Lung (tissue), 12 donors: Measurements from ENCODE around the gene GLDN. TPM values are rescaled to one million over a fixed set of nuclear protein-coding genes. Genes with fewer than 3 reads are reported as not detected.

Source experiments
- ATAC-seq: fragments of 200-7000 bp; cut with Tn5 transposase; one replicate; pipeline ENCODE4 v1.9.1; 2020; ENCODE audit warnings: moderate number of reproducible peaks; ENCODE audit not compliant: insufficient read depth, low FRiP score
- DNase-seq, 3 donors: peaks; one replicate each; pipeline ENCODE4 v3.0.0-alpha.2; 2013 to 2017
- H3K27ac ChIP-seq, 2 donors: one replicate each; pipeline ENCODE4 v1.5.1; 2013; ENCODE audit warnings: mild to moderate bottlenecking in 2 of 2, moderate library complexity in 2 of 2, control low read depth in 1 of 2, inconsistent platforms in 1 of 2, low read depth in 1 of 2, low read length in 1 of 2
- H3K27me3 ChIP-seq, 3 donors: one replicate each; pipeline ENCODE4 v1.5.1; 2013; ENCODE audit warnings: low read length in 2 of 3; ENCODE audit not compliant: control insufficient read depth in 3 of 3, insufficient read depth in 3 of 3
- H3K36me3 ChIP-seq, 4 donors: one replicate each; pipeline ENCODE4 v1.5.1; 2013; ENCODE audit warnings: low read length in 4 of 4, mild to moderate bottlenecking in 1 of 4, moderate library complexity in 1 of 4; ENCODE audit not compliant: control insufficient read depth in 4 of 4, insufficient read depth in 4 of 4
- H3K4me1 ChIP-seq, 5 donors: one replicate each; pipeline ENCODE4 v1.5.1; 2013; ENCODE audit warnings: low read length in 5 of 5, mild to moderate bottlenecking in 2 of 5, moderate library complexity in 1 of 5; ENCODE audit not compliant: control insufficient read depth in 5 of 5, insufficient read depth in 5 of 5
- H3K4me3 ChIP-seq: one replicate; pipeline ENCODE4 v1.5.1; 2013; ENCODE audit warnings: mild to moderate bottlenecking, control low read depth, moderate library complexity
- H3K9ac ChIP-seq, 2 donors: one replicate each; pipeline ENCODE4 v1.5.1; 2013; ENCODE audit warnings: low read length in 2 of 2, control low read depth in 1 of 2; ENCODE audit not compliant: insufficient read depth in 1 of 2
- H3K9me3 ChIP-seq, 4 donors: one replicate each; pipeline ENCODE4 v1.5.1; 2013; ENCODE audit warnings: low read length in 3 of 4, mild to moderate bottlenecking in 1 of 4, moderate library complexity in 1 of 4; ENCODE audit not compliant: control insufficient read depth in 4 of 4, insufficient read depth in 3 of 4
- WGBS, 2 donors: extraction: QIAGEN DNeasy Blood & Tissue Kit; methylation state at CpG; one replicate each; pipeline ENCODE4 v1.1.7; 2013; 5-methylcytosine and 5-hydroxymethylcytosine counted together
- polyA plus RNA-seq, 2 donors: library from polyadenylated mRNA; stranded (reverse); fragments of 200-250 nt; gene quantifications; one replicate each; pipeline ENCODE4 v1.2.1, GENCODE V29; 2013
- total RNA-seq, 2 donors: library from RNA; depleted of rRNA in 1 of 2; stranded (reverse); fragments of >200 nt in 1 of 2; gene quantifications; one replicate each; pipeline ENCODE4 v1.2.1, GENCODE V29; 2014 to 2021
- TF ChIP-seq, protein P1 (sequence below): IDR thresholded peaks from 2 replicates; pipeline ENCODE4 v1.5.1; 2012; ENCODE audit warnings: mild to moderate bottlenecking; ENCODE audit errors: control extremely low read depth, extremely low read depth
- donor health status: control.
- donor health status: control.
- donor health status: Bipolar disorder and iron deficiency.
- donor health status: healthy.
- donor health status: DM: yes; HTN: yes; CAD: no.

Gene GLDN
- total and polyA plus RNA-seq, 4 donors: 0.82 to 75.8 (median 8.4) TPM

DNA sequence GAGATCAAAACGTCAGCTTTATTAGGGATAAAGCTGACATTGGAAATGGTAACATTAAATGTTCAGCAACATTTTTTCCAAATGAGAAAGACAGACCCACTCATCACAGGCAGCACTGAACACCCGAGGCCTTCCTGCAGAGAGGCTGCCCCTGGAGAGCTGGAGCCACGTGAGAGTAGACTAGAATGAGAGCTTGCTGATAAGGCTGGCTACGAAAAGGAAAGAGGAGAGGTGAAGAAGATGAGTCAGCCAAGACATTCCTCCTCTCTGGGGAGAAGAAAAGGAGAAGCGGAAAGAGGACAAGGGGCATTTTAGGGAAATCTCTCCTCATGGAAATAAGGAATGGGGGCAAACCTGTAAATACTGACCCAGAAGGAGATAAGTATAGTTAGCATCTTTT is 10.3 kb upstream of the GLDN start:
- WGBS, 2 donors: 67 to 82% methylated on average over 5 of the region's 5 CpGs
- Histone ChIP-seq H3K9ac (no peak overlapping the region), H3K27ac (no peak overlapping the region), H3K36me3 (no peaks in the 10 kb centered on the region), H3K9me3 (no peaks in the 10 kb centered on the region), H3K27me3 (no peaks in the 10 kb centered on the region), H3K4me3 (no peak overlapping the region), H3K4me1 (peaks cover 0 to 12% (median 0%) of the 10 kb centered on the region in 5 donors)
- TF ChIP-seq, protein P1, sequence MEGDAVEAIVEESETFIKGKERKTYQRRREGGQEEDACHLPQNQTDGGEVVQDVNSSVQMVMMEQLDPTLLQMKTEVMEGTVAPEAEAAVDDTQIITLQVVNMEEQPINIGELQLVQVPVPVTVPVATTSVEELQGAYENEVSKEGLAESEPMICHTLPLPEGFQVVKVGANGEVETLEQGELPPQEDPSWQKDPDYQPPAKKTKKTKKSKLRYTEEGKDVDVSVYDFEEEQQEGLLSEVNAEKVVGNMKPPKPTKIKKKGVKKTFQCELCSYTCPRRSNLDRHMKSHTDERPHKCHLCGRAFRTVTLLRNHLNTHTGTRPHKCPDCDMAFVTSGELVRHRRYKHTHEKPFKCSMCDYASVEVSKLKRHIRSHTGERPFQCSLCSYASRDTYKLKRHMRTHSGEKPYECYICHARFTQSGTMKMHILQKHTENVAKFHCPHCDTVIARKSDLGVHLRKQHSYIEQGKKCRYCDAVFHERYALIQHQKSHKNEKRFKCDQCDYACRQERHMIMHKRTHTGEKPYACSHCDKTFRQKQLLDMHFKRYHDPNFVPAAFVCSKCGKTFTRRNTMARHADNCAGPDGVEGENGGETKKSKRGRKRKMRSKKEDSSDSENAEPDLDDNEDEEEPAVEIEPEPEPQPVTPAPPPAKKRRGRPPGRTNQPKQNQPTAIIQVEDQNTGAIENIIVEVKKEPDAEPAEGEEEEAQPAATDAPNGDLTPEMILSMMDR: no peak
- DNase-seq (no peak), ATAC-seq (no peak)

- Histone ChIP-seq H3K9me3 (no peaks in the 10 kb centered on the region), H3K4me1 (peaks cover 0 to 14% (median 0%) of the 10 kb centered on the region in 5 donors), H3K4me3 (no peak overlapping the region), H3K27ac (no peak overlapping the region), H3K9ac (no peak overlapping the region), H3K36me3 (no peaks in the 10 kb centered on the region), H3K27me3 (no peaks in the 10 kb centered on the region)
- TF ChIP-seq, protein P1: no peak
- DNase-seq (no peak), ATAC-seq (peak; percentile 24)
- 63 to 71% methylated on average over 4 of the region's 4 CpGs for WGBS, 2 donors
Measured at GRCh38 chr15:51332206-51333147, 9.0 kb upstream of the GLDN start.

DNA sequence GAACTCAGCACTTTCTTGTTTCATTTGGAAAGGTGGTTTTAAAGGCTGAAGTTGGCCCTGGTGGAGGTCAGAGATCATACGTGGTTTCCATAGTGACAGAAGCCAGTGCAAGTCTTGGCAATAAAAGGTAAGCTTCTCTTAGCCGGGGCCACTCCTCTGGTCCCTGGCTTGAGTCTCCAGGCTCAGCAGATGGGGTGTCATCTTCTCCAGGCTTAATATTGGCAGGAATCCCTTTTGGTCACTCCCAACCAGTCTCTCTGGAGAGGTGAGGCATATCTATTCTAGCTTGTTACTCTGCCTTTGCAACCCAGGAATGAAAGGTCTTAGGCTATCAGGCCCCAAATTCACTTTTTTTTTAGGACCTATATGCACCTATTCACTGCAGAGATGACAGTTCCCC is 7.9 kb upstream of the GLDN start:
- Histone ChIP-seq H3K9me3 (no peaks in the 10 kb centered on the region), H3K27ac (no peak overlapping the region), H3K4me3 (no peak overlapping the region), H3K4me1 (peaks cover 0 to 14% (median 0%) of the 10 kb centered on the region in 5 donors), H3K9ac (no peak overlapping the region), H3K27me3 (no peaks in the 10 kb centered on the region), H3K36me3 (no peaks in the 10 kb centered on the region)
- DNase-seq (no peak), ATAC-seq (no peak)
- 86 to 94% methylated on average over 2 of the region's 2 CpGs for WGBS, 2 donors
- TF ChIP-seq, protein P1: no peak
